Colon (tissue), 2 donors: ENCODE data around the gene LRRC4.

ENCODE experiments used
- FAIRE-seq: peaks from 2 replicates; lab custom pipeline; 2012; peaks lifted over from hg19 to GRCh38; lab: Jason Lieb, UNC
- donor health status: control.
- donor health status: control.

LRRC4 gene

DNA sequence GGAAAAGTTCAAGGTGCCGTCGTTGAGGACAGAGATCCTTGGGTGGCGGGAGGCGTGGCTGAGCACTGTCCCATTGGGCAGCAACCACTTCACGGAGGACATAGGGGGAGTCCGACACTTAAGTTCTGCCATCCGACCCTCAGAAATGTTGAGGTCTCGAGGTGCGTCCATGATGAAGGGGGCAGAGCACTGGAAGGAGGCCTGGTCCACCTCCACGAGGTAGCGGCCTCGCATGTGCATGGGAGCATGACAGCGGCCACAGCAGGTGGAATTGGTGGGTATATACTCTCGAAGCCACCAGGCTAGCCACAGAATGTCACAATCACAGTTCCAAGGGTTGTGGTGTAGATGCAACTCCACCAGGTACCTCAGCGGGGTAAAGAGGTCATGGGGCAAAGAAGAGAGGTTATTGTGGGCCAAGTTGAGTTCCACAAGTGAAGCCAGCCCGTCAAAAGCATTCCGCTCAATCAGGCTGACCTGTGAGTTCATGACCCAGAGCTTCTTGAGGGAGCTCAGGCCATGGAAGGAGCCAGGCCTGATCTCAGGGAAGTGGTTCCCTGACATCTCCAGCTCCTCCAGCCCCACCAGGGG is 1.7 kb downstream of the LRRC4 start:
- FAIRE-seq, result no peak

- FAIRE-seq, result no peak
Observed at GRCh38 chr7:128027485-128027980, 3.7 kb downstream of the LRRC4 start.

DNA sequence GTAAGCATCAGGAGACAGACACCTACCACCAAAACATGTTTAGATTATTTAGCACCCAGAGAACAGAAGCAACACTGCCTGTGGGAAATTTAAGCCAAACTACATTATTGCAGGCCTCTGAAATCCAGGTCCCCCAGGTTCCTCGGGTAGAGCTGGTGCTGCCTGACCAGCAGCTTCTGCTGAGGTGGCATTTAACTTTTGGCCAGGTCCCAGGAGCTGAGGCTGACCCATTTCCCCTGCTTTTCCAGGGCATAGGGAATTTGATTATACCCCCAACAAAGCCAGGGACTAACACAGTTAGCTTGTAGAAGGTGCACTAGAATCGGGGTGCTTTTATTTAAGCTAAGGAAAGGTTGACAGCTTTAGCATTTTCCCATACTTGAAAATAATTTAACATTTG is 4.7 kb downstream of the LRRC4 start:
- FAIRE-seq, result no peak

GRCh38 chr7:128025819-128026218 is 5.4 kb downstream of the LRRC4 start:
- FAIRE-seq, result no peak

GRCh38 chr7:128025380-128025779 is 5.9 kb downstream of the LRRC4 start:
- no peak for FAIRE-seq

GRCh38 chr7:128024151-128024550 is 7.1 kb downstream of the LRRC4 start:
- no peak for FAIRE-seq

GRCh38 chr7:128022631-128023532 is 8.4 kb downstream of the LRRC4 start:
- no peak for FAIRE-seq

GRCh38 chr7:128021366-128021765 is 9.9 kb downstream of the LRRC4 start:
- FAIRE-seq, result no peak

- no peak for FAIRE-seq
Observed at GRCh38 chr7:128020159-128020558, 11.1 kb downstream of the LRRC4 start.

GRCh38 chr7:128019288-128019687 is 11.9 kb downstream of the LRRC4 start:
- FAIRE-seq, result no peak

DNA sequence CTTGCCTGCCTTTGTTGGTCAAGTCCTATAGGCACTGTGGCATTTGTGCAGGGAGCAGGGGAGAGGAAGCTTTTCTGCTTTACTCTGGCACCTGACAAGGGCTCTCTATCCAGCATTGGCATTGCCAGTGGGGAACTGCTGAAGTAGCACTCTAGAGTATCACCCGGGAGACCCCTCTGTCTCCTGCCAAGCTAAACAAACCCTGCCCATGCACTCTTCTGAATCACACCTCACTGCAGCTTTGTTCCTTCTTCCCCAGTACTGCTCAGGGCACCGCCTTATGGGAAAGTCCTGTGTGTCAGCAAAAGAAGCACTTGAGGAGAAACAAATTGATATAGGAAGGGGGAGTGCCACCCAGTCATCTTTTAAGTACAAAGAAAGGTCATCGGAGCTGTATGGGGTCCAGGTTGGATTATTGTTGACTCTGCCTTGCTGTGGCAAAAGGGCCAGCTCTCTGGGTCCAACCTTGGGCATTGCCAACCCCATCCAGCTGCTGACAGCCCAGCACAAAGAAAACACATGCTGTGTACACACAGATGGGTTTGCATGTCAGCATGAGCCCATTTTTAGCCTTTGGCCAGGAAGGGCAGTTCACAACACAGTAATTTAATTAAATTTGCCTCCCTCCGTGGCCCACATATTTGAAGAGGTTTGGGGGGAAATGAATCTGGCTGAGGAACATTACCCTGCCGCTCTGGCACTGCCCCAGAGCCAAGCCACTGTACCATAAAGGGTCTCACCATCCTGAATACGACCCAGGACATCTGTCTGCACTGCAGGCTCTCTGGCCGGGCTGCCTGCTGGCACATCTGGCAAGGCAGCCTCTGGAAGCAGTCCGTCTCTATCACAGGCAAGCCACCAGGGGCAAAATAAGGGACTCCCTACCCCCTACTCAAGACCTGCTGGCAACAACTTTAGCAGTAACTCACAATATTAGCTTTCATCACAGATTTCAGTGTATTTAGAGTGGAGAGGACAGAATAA is 13.1 kb downstream of the LRRC4 start:
- no peak for FAIRE-seq

DNA sequence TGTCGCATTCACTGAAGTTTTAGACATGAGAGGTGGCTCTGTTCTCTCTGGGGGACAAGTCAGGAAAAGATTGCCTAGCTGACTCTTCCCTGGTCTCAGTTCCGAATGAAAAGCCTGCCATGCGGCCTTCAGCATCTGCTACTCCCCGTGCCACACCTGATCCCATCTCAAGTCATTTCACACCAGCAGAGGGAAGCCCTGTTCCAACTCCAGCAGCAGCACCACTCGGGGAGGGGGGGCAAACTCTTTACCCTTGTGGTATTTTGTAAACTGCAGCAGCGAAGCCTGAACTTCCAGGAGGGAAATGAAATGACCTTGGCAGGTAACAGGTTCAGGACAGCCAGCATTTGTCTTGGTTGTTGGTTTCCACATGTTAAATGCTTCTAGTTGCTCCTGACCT is 13.8 kb downstream of the LRRC4 start:
- FAIRE-seq, result no peak

- FAIRE-seq, result no peak
Observed at GRCh38 chr7:128014811-128015210, 16.4 kb downstream of the LRRC4 start.

DNA sequence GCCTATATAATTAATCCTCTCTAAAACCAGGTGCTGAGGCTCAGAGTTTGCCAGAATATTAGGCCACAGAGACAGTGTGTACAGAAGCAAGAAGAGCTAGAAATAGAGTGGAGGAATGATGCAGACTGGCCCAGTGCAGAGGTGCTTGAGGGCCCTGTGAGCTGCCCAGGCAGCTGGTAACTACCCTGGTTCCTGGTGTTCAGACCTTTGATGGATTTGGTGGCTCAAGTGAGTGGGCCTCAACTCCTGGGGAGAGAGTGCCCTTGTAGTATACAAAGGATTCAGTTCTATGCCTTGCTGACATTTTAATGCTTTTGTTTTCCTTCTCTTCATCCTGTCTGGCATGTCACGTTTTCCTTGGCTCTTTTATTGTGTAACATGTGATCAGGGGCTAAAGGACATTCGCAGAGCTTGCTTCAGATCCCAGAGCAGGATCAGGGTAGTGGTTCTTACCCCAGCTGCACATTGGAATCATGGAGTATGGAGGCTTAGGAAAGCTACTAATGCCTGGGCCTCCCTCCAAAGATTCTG is 20.0 kb downstream of the LRRC4 start:
- FAIRE-seq, result no peak

GRCh38 chr7:128010391-128011127 is 20.7 kb downstream of the LRRC4 start:
- no peak for FAIRE-seq

DNA sequence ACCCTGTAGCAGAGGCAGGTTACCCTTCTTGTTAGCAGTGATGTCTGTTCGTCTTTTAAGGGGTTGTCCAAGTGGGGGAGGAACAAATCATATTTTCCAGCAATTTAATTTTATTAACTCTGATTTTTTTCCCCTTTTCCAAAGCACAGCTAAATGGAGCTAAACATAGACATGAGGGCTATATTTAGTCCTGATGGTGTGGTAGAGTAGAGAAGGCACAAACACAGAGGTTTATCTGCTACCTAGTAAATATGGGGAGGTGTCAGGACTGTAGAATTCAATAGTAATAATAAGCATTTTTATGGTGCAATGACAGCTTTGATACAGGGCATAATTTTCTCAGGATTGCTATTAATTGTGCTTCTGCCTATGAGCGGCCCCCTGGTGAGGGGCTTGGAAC is 22.5 kb downstream of the LRRC4 start:
- no peak for FAIRE-seq

DNA sequence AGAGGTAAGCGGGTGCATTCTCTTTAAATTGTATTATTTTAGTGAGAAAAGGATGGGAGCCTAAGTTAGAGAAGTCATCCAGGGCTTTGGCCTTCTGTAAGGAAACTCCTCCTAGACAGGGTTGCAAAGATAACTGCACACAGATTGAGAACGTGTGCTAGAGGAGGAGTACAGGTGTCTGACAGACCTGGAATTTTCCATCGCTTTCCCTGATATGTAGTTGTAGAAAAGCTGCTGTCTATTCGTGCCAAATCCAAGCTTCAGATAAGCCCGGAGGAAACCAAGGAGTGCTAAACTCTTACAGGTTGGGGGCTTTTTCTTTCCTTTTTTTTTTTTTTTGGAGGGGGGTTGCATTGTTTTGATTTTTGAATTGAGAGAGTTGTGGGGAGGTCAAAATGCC is 23.1 kb downstream of the LRRC4 start:
- no peak for FAIRE-seq

DNA sequence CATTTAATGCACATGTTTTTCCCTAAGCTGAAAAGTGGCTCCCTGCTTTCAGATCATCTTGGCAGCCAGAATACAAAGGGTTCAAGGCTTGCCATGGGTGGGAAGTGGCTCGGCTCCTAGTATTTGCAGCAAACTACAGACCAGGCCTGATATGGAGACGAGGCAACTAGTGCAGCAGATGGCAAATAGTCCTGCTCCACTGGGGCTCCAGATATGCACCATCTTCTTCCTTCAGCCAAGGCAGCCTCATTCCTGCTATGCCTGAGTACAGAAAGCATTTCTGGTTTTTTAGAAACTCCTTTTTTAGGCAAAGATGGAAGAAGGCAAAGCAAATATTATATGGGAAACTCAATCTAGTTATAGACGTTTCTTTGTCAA is 23.9 kb downstream of the LRRC4 start:
- FAIRE-seq, result no peak

GRCh38 chr7:128006550-128007302 is 24.5 kb downstream of the LRRC4 start:
- FAIRE-seq, result no peak

- no peak for FAIRE-seq
Observed at GRCh38 chr7:128005759-128006159, 25.5 kb downstream of the LRRC4 start.

- no peak for FAIRE-seq
Observed at GRCh38 chr7:128005117-128005516, 26.1 kb downstream of the LRRC4 start.
